Hematopoietic multipotent progenitor cell treated with erythropoietin and hydrocortisone succinate and interleukin-3 and kit ligand, for 4 days (in vitro differentiated cells): ENCODE results near the gene GLRB.
"Not testable (repeated sequence)": the region's sequence is repeated elsewhere in the genome, so short reads cannot be mapped to it uniquely, and the experiment has no call there.

Experiments used
- DNase-seq: peaks from one replicate; pipeline ENCODE4 v3.0.0-alpha.2; 2015

Gene GLRB

GRCh38 chr4:157075811-157076577 lies at the start of gene GLRB:
Gene GLRB, plus strand, starts transcription at chr4:157076150. Its CDS starts 1,875 bp downstream, at chr4:157078025.
- peak; percentile 59 for DNase-seq

GRCh38 chr4:157035471-157035870 lies 40.5 kb upstream of the GLRB start:
- DNase-seq = no peak

- no peak for DNase-seq
Observed at GRCh38 chr4:157040405-157040804, 35.5 kb upstream of the GLRB start.

DNA sequence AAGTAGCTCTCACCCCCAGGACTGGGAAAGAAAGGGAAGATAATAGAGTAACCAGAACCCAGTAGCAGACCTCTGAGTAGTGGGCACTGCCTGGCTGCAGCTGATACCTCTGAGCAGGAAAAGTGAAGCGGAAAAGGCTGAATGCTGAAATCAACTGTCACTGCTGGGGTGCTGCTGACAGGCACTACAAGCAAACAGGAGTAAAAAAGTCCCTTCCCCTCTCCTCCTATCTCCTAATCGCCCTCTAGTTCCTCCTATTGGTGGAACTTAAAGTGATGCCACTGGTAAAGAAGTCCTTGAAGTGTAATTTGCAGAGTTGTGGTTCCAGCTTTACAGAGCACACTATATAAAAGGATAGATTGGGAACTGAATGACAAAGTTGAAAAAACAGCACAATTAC lies 32.8 kb upstream of the GLRB start:
- peak; percentile 88 for DNase-seq

DNA sequence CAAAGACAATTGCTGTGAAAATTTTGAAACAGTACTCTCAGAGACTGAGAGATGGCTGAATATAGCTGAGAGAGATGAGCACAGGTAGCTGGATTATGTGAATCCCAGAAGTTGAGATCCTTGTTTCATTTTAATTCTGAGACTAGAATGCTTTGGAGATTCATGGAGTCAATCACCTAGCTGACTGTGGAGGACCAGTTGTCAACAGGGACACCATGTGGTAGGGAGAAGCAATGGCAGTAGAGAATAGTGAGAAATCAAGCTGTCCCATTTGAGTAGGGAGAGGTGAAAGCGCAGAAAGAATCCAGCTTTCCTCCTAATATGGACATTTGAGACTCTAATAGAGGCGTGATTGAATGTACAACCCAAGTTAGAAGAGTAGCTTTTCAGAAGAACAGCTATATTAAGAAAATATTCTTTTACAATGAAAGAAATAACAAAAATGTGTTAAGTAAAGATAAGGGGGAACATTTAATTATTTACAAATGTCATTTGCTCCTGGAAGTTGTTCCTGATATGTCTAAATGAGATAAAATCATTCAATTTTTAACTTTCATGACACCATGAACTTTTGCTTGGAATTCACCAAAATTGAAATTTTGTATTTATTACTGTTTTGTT lies 30.3 kb upstream of the GLRB start:
- DNase-seq = peak; percentile 81

DNA sequence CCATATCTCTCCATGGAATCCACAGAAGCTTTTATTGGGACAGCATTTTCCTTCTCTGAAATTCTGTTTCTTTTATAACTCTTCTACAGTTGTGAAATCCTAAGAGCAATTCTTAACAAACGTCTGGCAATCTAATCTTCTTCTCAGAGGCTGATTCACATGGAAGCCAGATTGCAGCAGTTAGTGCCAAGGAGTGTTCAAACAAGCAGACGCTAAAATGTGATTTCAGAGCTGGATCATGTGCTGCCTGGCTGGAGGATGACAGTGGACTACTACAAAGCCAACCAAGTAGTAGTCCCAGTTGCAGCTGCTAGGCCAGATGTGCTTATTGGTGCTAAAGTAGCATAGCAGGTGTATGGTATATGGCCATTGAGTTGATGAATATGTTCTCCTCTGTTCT lies 27.7 kb upstream of the GLRB start:
- no peak for DNase-seq

GRCh38 chr4:157050561-157050960 lies 25.4 kb upstream of the GLRB start:
- DNase-seq = no peak

GRCh38 chr4:157052429-157053040 lies 23.4 kb upstream of the GLRB start:
- no peak for DNase-seq

DNA sequence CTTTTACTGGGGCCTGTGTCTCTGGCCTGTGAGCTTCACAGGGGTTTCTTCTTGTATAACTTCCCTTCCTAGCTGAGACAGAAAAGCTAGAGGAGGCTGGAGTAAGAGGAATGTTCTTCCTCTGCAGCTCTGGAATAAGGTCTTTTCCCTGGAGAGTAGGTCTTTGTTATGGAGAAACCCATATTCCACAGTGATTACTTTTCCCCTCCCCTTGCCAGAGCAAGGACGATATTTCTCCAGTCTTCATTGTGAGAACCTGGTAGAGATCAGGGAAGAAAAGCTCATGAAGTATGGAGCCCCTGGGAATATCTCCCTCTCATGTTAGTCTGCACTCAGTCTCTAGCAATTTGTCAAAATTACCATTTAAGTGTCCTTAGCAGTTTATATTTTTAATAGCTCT lies 18.7 kb upstream of the GLRB start:
- no peak for DNase-seq

DNA sequence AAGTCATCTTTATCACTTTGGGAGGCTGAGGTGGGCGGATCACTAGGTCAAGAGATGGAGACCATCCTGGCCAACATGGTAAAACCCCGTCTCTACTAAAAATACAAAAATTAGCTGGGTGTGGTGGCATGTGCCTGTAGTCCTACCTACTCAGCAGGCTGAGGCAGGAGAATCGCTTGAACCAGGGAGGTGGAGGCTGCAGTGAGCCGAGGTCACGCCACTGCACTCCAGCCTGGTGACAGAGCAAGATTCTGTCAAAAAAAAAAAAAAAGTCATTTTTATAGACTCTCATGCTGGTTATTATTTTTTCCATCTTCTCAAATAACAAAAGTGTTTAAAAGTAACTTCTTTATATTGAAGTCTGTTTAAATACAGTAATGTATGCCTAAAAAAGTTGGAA lies 17.1 kb upstream of the GLRB start:
- not testable (repeated sequence) for DNase-seq

GRCh38 chr4:157072002-157072401 lies 3.9 kb upstream of the GLRB start:
- peak; percentile 46 for DNase-seq

- DNase-seq = peak; percentile 6
Observed at GRCh38 chr4:157075401-157075800, 549 bp upstream of the GLRB start.

DNA sequence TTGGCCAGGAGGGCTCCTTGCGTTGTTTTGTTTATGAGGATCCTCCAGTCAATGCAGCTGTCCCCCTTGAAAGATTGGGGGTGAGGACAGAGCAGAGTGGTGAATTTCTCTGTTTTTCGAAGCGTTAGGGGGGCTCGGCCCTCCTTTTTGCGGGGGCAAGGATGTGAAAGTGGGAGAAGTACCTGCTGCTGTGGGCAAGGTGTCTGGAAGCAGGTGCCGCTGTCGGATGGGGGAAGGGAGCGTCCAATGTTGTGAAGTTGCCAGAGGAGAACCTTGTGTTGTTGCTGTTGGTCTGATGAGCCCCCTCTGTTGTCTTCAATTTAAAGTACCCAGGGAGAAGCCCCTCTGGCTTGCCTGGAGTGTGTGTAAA lies 613 bp downstream of the GLRB start:
- no peak for DNase-seq

GRCh38 chr4:157079441-157079840 lies 3.5 kb downstream of the GLRB start:
- no peak for DNase-seq

DNA sequence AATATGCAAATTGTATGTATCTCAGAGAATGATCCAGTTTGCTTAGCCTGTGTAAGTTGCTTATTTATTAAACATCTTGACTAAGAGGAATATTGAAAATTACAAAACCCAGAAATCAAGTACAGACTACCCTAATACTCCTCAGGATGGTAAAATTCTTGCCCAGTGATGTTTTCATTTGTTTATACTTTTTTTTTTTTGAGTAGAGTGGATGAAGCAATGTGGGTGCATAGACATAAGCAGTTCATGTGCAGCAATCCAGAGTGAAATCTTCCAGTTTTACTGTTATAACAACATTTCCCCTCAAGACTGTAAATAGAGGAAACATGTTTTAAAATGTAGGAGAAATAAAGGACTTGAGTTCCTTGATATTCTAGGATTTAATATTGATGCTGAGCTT lies 4.7 kb downstream of the GLRB start:
- no peak for DNase-seq

DNA sequence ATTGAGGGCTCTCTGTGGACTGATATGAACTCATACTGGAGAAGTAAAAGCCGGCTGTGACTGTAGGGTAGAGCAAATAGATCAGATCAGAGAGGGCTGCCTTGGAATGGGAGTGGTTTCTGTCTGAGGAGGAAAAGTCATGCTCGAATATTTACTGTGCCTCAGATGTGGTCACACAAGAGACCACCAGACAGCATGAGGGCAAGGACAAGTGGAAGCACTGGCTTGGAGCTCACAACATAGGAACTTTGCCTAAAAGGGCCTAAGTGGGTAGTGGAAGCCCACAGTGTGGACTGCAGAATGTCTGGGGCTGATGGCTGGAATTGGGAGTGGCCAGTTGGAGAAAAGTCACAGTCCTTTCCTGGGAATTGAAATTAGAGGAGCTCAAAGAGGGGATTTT lies 19.8 kb downstream of the GLRB start:
- no peak for DNase-seq

DNA sequence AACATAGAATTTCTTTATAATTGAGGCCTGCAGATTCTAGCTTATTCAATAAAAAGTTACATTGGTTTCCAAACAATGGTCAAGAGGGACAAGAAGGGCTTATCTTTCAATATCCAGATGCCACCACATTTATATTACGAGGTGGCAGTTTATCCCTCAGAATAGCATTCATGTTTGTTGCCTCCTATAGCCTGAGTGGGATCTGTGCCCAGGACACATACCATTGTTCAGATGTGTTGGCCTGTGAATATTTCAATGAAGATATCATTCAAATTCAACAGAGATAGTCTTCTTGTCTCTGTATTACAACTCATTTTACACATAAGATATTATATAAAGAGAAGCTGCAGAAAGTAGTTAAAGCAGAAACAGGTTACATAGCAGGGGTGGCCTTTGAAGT lies 20.5 kb downstream of the GLRB start:
- DNase-seq = no peak

- DNase-seq = no peak
Observed at GRCh38 chr4:157099506-157099905, 23.6 kb downstream of the GLRB start.

DNA sequence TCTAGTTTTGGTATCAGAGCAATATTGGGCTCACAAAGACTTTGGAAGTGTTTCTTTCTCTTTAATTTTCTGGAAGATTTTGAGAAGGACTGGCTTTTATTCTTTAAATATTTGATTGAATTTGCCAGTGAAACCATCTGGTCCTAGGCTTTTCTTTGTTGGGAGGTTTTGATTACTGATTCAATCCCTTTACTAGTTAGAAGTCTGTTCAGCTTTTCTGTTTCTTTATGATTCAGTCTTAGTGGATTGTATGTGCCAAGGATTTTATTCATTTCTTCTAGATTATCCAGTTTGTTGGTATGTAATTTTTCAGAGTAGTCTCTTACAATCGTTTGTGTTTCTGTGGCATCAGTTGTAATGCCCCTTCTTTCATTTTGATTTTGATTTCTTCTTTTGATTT lies 28.6 kb downstream of the GLRB start:
- no peak for DNase-seq

DNA sequence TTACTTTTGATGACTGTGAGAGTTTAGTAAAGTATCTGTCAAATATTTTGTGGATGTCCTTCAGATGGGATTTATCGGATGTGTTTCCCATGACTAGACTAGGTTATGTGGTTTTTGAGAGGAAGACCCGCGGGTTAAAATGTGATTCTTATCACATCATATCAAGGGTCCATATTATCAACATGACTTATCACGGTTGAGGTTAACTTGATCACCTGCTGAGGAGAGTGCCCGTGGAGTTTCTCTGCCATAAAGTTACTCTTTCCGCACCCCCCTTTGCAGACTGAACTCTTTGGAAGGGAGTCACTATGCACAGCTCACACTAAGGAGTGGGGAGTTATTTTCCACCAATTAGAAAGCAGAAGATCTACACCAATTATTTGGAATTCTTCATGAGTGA lies 38.7 kb downstream of the GLRB start:
- DNase-seq = no peak

GRCh38 chr4:157115613-157116335 lies 39.8 kb downstream of the GLRB start:
- DNase-seq = peak; percentile 30

DNA sequence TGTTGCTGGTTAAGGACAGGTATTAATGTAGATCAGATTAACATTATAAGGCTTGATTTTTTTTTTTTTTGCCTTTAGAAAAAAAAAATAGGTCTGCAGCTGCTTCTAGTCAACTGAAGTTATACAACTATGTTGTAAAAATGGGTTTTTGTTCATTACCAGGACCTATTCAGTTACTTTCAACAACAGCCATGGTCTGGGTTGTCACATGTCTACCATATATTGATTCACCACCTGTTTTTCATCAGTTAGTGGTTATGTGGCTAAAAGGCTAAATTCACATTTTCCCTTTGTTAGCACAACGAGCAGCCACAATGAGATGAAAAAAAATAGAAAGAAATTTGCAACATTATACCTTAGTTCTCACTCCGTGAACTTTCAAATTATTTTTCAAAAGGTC lies 45.5 kb downstream of the GLRB start:
- peak; percentile 7 for DNase-seq

GRCh38 chr4:157127571-157127970 lies 51.6 kb downstream of the GLRB start:
- no peak for DNase-seq

DNA sequence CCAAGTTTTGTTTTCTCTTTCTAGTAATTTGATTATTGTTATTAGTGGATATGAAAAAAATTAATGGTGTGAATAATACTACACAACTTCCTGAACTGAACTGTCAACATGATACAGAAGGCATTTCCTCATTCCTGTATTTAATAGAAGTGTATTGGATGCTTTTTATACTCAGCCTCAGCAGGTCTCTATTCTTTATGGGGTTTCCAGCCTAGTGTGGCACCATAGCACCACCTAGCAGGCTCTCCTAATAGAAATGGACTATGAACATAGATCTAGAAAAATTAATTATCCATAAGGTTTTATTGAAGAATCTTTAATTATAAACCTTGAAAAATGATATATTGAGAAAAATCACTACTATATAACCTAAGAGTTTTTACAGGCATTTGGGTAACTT lies 52.4 kb downstream of the GLRB start:
- DNase-seq = peak; percentile 61
